Thoracic aorta (tissue), 2 donors: ENCODE results near the gene CABLES1. TPM values are rescaled to one million over a fixed set of nuclear protein-coding genes. Genes with fewer than 3 reads are reported as not detected.
"Not testable (repeated sequence)": the region's sequence is repeated elsewhere in the genome, so short reads cannot be mapped to it uniquely, and the experiment has no call there.

Experiments used
- ATAC-seq: fragments of 150-250 bp; one replicate; pipeline ENCODE4 v1.8.0; 2017; ENCODE audit warnings: low read depth; ENCODE audit not compliant: insufficient number of reproducible peaks, low FRiP score
- DNase-seq: peaks from one replicate; pipeline ENCODE4 v3.0.0-alpha.2; 2020; ENCODE audit warnings: low spot score
- H3K27ac ChIP-seq, 2 donors: fragments of 200-600 bp; sonication (generic); 1 replicate in 1 of 2; 2 replicates in 1 of 2; pipeline ENCODE4 v1.5.1; 2016; ENCODE audit warnings: mild to moderate bottlenecking in 2 of 2, moderate library complexity in 2 of 2
- H3K27me3 ChIP-seq: fragments of 200-600 bp; sonication (generic); replicated peaks from 2 replicates; pipeline ENCODE4 v1.6.0; 2016; ENCODE audit warnings: mild to moderate bottlenecking; ENCODE audit not compliant: insufficient read depth
- H3K36me3 ChIP-seq: fragments of 200-600 bp; sonication (generic); one replicate; pipeline ENCODE4 v1.5.1; 2016
- H3K4me1 ChIP-seq, 2 donors: fragments of 200-600 bp; sonication (generic); 1 replicate in 1 of 2; 2 replicates in 1 of 2; pipeline versions ENCODE4 v1.5.1 to v1.6.0; 2016; ENCODE audit warnings: low read depth in 2 of 2, mild to moderate bottlenecking in 1 of 2; ENCODE audit not compliant: control insufficient read depth in 1 of 2
- H3K4me3 ChIP-seq: fragments of 200-600 bp; sonication (generic); 2 replicates; pipeline ENCODE4 v1.5.1; 2016; ENCODE audit warnings: mild to moderate bottlenecking
- H3K9me3 ChIP-seq: fragments of 200-600 bp; sonication (generic); 2 replicates; pipeline ENCODE4 v1.5.1; 2016
- CTCF ChIP-seq: fragments of 200-600 bp; sonication (generic); IDR thresholded peaks from one replicate; pipeline ENCODE4 v1.5.1; 2019; ENCODE audit warnings: antibody characterized with exemption
- total RNA-seq, 2 donors: library from RNA; depleted of rRNA; stranded (reverse); fragments of >200 nt; gene quantifications; one replicate each; pipeline versions ENCODE4 v1.1.0 to v1.2.3, GENCODE V29; 2016

Gene CABLES1
- total RNA-seq, 2 donors from 2014 or later: 25.7 to 28.7 TPM

GRCh38 chr18:23283916-23284430 lies 148.7 kb downstream of the CABLES1 start:
- Histone ChIP-seq H3K27ac (no peak overlapping the region), H3K27me3 (no peaks in the 10 kb centered on the region), H3K9me3 (no peaks in the 10 kb centered on the region), H3K4me3 (no peak overlapping the region), H3K4me1 (peaks cover 3 to 8% of the 10 kb centered on the region in 2 donors), H3K36me3 (no peaks in the 10 kb centered on the region)
- ATAC-seq: no peak
- no peak for DNase-seq
- no peak for TF ChIP-seq CTCF

GRCh38 chr18:23284629-23285028 lies 149.3 kb downstream of the CABLES1 start:
- Histone ChIP-seq H3K4me3 (no peak overlapping the region), H3K36me3 (no peaks in the 10 kb centered on the region), H3K4me1 (peaks cover 3 to 8% of the 10 kb centered on the region in 2 donors), H3K27ac (no peak overlapping the region), H3K9me3 (no peaks in the 10 kb centered on the region), H3K27me3 (no peaks in the 10 kb centered on the region)
- ATAC-seq: no peak
- TF ChIP-seq CTCF: no peak
- no peak for DNase-seq

GRCh38 chr18:23285581-23285980 lies 150.3 kb downstream of the CABLES1 start:
- H3K36me3 ChIP-seq, H3K4me1 ChIP-seq, DNase-seq, ATAC-seq, H3K9me3 ChIP-seq, H3K27ac ChIP-seq, H3K27me3 ChIP-seq, H3K4me3 ChIP-seq: not testable (repeated sequence)

GRCh38 chr18:23291456-23292205 lies 156.3 kb downstream of the CABLES1 start:
- Histone ChIP-seq H3K4me1 (peaks cover 3 to 19% of the 10 kb centered on the region in 2 donors), H3K27ac (peak overlapping the region in 1 of 2 donors; percentile 38), H3K9me3 (no peaks in the 10 kb centered on the region), H3K36me3 (no peaks in the 10 kb centered on the region), H3K27me3 (no peaks in the 10 kb centered on the region), H3K4me3 (no peak overlapping the region)
- peak; percentile 73 for ATAC-seq
- DNase-seq: no peak
- TF ChIP-seq CTCF: no peak

GRCh38 chr18:23300231-23300805 lies 165.0 kb downstream of the CABLES1 start:
- H3K9me3 ChIP-seq: no peaks in the 10 kb centered on the region
- H3K27me3 ChIP-seq: no peaks in the 10 kb centered on the region
- no peak overlapping the region for H3K4me3 ChIP-seq
- H3K36me3 ChIP-seq: no peaks in the 10 kb centered on the region
- peak overlapping the region; percentile 9 to 49 for H3K27ac ChIP-seq
- peaks cover 0 to 12% of the 10 kb centered on the region in 2 donors for H3K4me1 ChIP-seq
- no peak for TF ChIP-seq CTCF
- ATAC-seq (no peak), DNase-seq (no peak)
